Measurements from ENCODE around the gene SERGEF. TPM values are rescaled to one million over a fixed set of nuclear protein-coding genes. Genes with fewer than 3 reads are reported as not detected.

Gene SERGEF
- total and polyA plus RNA-seq, 2 of the 4 experiments (the other 2 are of a cell fraction): 12.2 to 18.1 TPM

- peak; percentile 62; the same call in 1 of the 2 replicates for ATAC-seq (ENCODE audit: low read depth)
- WGBS, 2 experiments (ENCODE audit: extremely low coverage in 2 of 2, insufficient read length in 1 of 2): no CpG with 5 or more reads among the region's 2 CpGs
- H3K4me3 ChIP-seq (ENCODE audit: insufficient read depth, low read depth, low read length): no peak overlapping the region
- no peaks in the 10 kb centered on the region for H3K9me3 ChIP-seq (ENCODE audit: control insufficient read depth, insufficient read depth, low read length)
- H2AK5ac ChIP-seq (ENCODE audit: low read depth, low read length): no peak overlapping the region
- intact Hi-C loops (cut with micrococcal nuclease): no loop called here
- H4K20me1 ChIP-seq (ENCODE audit: insufficient read depth, low read length): no peaks in the 10 kb centered on the region
- TF ChIP-seq CTCF (conservative IDR thresholded peaks at IDR 0.05; ENCODE audit: low read depth, low read length) (no peak), RFX5 (IDR thresholded peaks at IDR 0.05; ENCODE audit: low read depth, low read length) (no peak), RCOR1 (IDR thresholded peaks at IDR 0.05; ENCODE audit: insufficient replicate concordance, low read length) (no peak), CHD1 (IDR thresholded peaks at IDR 0.05; ENCODE audit: low read depth, low read length) (no peak), MAFK (IDR thresholded peaks at IDR 0.05; ENCODE audit: low read depth, low read length) (no peak), SMC3 (IDR thresholded peaks at IDR 0.05; ENCODE audit: low read depth, low read length) (no peak), POLR2A (IDR thresholded peaks at IDR 0.05; ENCODE audit: low read depth, low read length) (no peak), ELK1 (IDR thresholded peaks at IDR 0.05; ENCODE audit: borderline replicate concordance, low read depth, low read length) (no peak), NFE2L2 (IDR thresholded peaks at IDR 0.05; ENCODE audit: low read depth, low read length) (no peak), FOS (IDR thresholded peaks at IDR 0.05; ENCODE audit: low read depth, low read length) (no peak), CEBPB (IDR thresholded peaks at IDR 0.05; ENCODE audit: low read depth, low read length) (no peak), MAZ (IDR thresholded peaks at IDR 0.05; ENCODE audit: borderline replicate concordance, low read depth, low read length) (no peak), RAD21 (IDR thresholded peaks at IDR 0.05; ENCODE audit: low read length) (no peak), BHLHE40 (IDR thresholded peaks at IDR 0.05; ENCODE audit: low read depth, low read length) (no peak), USF2 (IDR thresholded peaks at IDR 0.05; ENCODE audit: low read depth, low read length) (no peak), MXI1 (IDR thresholded peaks at IDR 0.05; ENCODE audit: borderline replicate concordance, low read depth, low read length) (no peak)
- H3K27ac ChIP-seq (ENCODE audit: insufficient read depth, low read length): no peak overlapping the region
- H3K14ac ChIP-seq (replicated peaks; ENCODE audit: low read depth, low read length): no peak overlapping the region
- H3K9ac ChIP-seq (ENCODE audit: low read depth, low read length): no peak overlapping the region
- H2BK120ac ChIP-seq (ENCODE audit: low read depth, low read length): no peak overlapping the region
- ChIA-PET POLR2A (ENCODE audit: unreplicated experiment) (no interaction called here), CTCF (interaction anchor here (0.6 kb wide), 1 partner anchor 67 kb away, joined by 3 read pairs; no protein-coding TSS in a partner anchor)
- no peak overlapping the region for H3K4ac ChIP-seq (ENCODE audit: low read depth, low read length)
- no TSS peak for BruUV-seq (replicated peaks)
- H4K91ac ChIP-seq (ENCODE audit: insufficient read depth, low read depth, low read length): no peak overlapping the region
- H2AK9ac ChIP-seq (replicated peaks; ENCODE audit: low read depth, low read length, poor library complexity): no peak overlapping the region
- H3K27me3 ChIP-seq (ENCODE audit: control insufficient read depth, insufficient read depth, low read length): no peaks in the 10 kb centered on the region
- no peak overlapping the region for H4K5ac ChIP-seq (ENCODE audit: low read depth, low read length)
- in situ Hi-C loops (cut with MboI; ENCODE audit: low sequenced_read_pairs): no loop called here
- no peak overlapping the region for H3K23ac ChIP-seq (ENCODE audit: low read depth, low read length)
- no peaks in the 10 kb centered on the region for H3K9me1 ChIP-seq (ENCODE audit: insufficient read depth, low read length)
- H3K18ac ChIP-seq (ENCODE audit: low read depth, low read length): no peak overlapping the region
- no peaks in the 10 kb centered on the region; the same call in 1 of the 2 replicates for H3K4me1 ChIP-seq (ENCODE audit: control insufficient read depth, insufficient read depth, low read length)
- no peak overlapping the region for H2BK5ac ChIP-seq (ENCODE audit: low read depth, low read length, poor library complexity, severe bottlenecking)
- no peak overlapping the region for H2BK15ac ChIP-seq (ENCODE audit: low read depth, low read length)
- H2BK20ac ChIP-seq (ENCODE audit: low read depth, low read length): no peak overlapping the region
- no peak overlapping the region for H4K8ac ChIP-seq (ENCODE audit: low read depth in 2 of 2, low read length in 2 of 2)
- DNase-seq: peak; percentile 57
- no peak overlapping the region for H3K4me2 ChIP-seq (ENCODE audit: low read depth, low read length)
- no peak overlapping the region for H2AFZ ChIP-seq (replicated peaks; ENCODE audit: low read length, poor library complexity)
- dilution Hi-C loops (cut with HindIII; ENCODE audit: low sequenced_read_pairs, unreplicated experiment): no loop called here
- no peaks in the 10 kb centered on the region for H3K79me1 ChIP-seq (ENCODE audit: low read depth in 1 of 2, low read length in 2 of 2)
- no peak overlapping the region for H3K56ac ChIP-seq (ENCODE audit: extremely low read depth, insufficient read depth, low read length)
- peaks cover 8% of the 10 kb centered on the region for H3K36me3 ChIP-seq (ENCODE audit: control insufficient read depth, insufficient read depth, low read length)
Measured at GRCh38 chr11:18001191-18001590, 11.7 kb downstream of the SERGEF start.

Data from IMR-90 (cell line).